Ishikawa (cell line): ENCODE data around the gene ARID3C.

ENCODE experiments used
- CEBPB ChIP-seq: IDR thresholded peaks from 2 replicates; pipeline ENCODE4 v1.6.1; 2012
- CREB1 ChIP-seq: IDR thresholded peaks from 2 replicates; pipeline ENCODE4 v1.6.1; 2012; ENCODE audit warnings: low read depth
- EGR1 ChIP-seq: IDR thresholded peaks from 2 replicates; pipeline ENCODE4 v1.6.1; 2012
- EP300 ChIP-seq: IDR thresholded peaks from 2 replicates; pipeline ENCODE4 v1.6.1; 2012; ENCODE audit warnings: borderline replicate concordance
- FOXM1 ChIP-seq: IDR thresholded peaks from 2 replicates; pipeline ENCODE4 v1.6.1; 2012; ENCODE audit warnings: low read depth, borderline replicate concordance
- MAX ChIP-seq: IDR thresholded peaks from 2 replicates; pipeline ENCODE4 v1.6.1; 2012
- NFIC ChIP-seq: IDR thresholded peaks from 2 replicates; pipeline ENCODE4 v1.6.1; 2012
- RAD21 ChIP-seq: IDR thresholded peaks from 2 replicates; pipeline ENCODE4 v1.6.1; 2012; ENCODE audit warnings: low read depth
- REST ChIP-seq: IDR thresholded peaks from 2 replicates; pipeline ENCODE4 v1.6.1; 2012; ENCODE audit warnings: low read depth, mild to moderate bottlenecking
- TAF1 ChIP-seq: IDR thresholded peaks from 2 replicates; pipeline ENCODE4 v1.6.1; 2012; ENCODE audit warnings: low read depth, mild to moderate bottlenecking
- TCF12 ChIP-seq: IDR thresholded peaks from 2 replicates; pipeline ENCODE4 v1.6.1; 2012; ENCODE audit warnings: low read depth
- TEAD4 ChIP-seq: IDR thresholded peaks from 2 replicates; pipeline ENCODE4 v1.6.1; 2012
- USF1 ChIP-seq: IDR thresholded peaks from 2 replicates; pipeline ENCODE4 v1.6.1; 2012
- YY1 ChIP-seq: IDR thresholded peaks from 2 replicates; pipeline ENCODE4 v1.6.1; 2012; ENCODE audit warnings: low read depth
- ZBTB7A ChIP-seq: IDR thresholded peaks from 2 replicates; pipeline ENCODE4 v1.6.1; 2012; ENCODE audit warnings: low read depth

The ARID3C gene

GRCh38 chr9:34629491-34629808 lies 584 bp upstream of the ARID3C start:
- TF ChIP-seq FOXM1, result no peak
- TF ChIP-seq EGR1, result no peak
- TF ChIP-seq EP300, result no peak
- TF ChIP-seq TAF1, result no peak
- TF ChIP-seq YY1, result no peak
- TF ChIP-seq RAD21, result no peak
- no peak for TF ChIP-seq MAX
- TF ChIP-seq CEBPB, result no peak
- TF ChIP-seq ZBTB7A, result no peak
- TF ChIP-seq REST, result no peak
- TF ChIP-seq CREB1, result no peak
- no peak for TF ChIP-seq NFIC
- no peak for TF ChIP-seq TCF12
- no peak for TF ChIP-seq USF1
- no peak for TF ChIP-seq TEAD4

- TF ChIP-seq CEBPB (no peak), MAX (no peak), TAF1 (no peak), TCF12 (no peak), REST (no peak), YY1 (no peak)
These were observed 880 bp downstream of the ARID3C start for GRCh38 chr9:34627716-34628655.

- TF ChIP-seq MAX (no peak), USF1 (no peak), REST (no peak), TAF1 (no peak), ZBTB7A (no peak), CREB1 (no peak)
These were observed 3.7 kb downstream of the ARID3C start for GRCh38 chr9:34625186-34625486.

- no peak for TF ChIP-seq TEAD4
- TF ChIP-seq TCF12, result no peak
- TF ChIP-seq RAD21, result no peak
- no peak for TF ChIP-seq USF1
- TF ChIP-seq REST, result no peak
- no peak for TF ChIP-seq EP300
- TF ChIP-seq CREB1, result no peak
- no peak for TF ChIP-seq ZBTB7A
- TF ChIP-seq FOXM1, result no peak
- no peak for TF ChIP-seq NFIC
- no peak for TF ChIP-seq MAX
- TF ChIP-seq YY1, result no peak
- TF ChIP-seq CEBPB, result no peak
- TF ChIP-seq TAF1, result no peak
- no peak for TF ChIP-seq EGR1
These were observed 4.2 kb downstream of the ARID3C start for GRCh38 chr9:34624475-34625185.
